Neural cell (in vitro differentiated cells): ENCODE results near the gene IDUA. TPM values are rescaled to one million over a fixed set of nuclear protein-coding genes. Genes with fewer than 3 reads are reported as not detected.

ENCODE experiments used
- H2AFZ ChIP-seq: fragments of 200-600, 300-800 bp; sonication (generic), shearing (Covaris generic); 2 replicates; pipeline ENCODE4 v1.6.0; 2014; ENCODE audit warnings: low read depth, mild to moderate bottlenecking, antibody characterized with exemption, low read length, moderate library complexity
- H3F3A ChIP-seq: fragments of 200-600 bp; shearing (Covaris generic); 2 replicates; pipeline ENCODE4 v1.6.1; 2016; ENCODE audit warnings: mild to moderate bottlenecking, moderate library complexity, mixed read lengths, antibody characterized with exemption, low read length; ENCODE audit not compliant: insufficient read depth, poor library complexity, severe bottlenecking
- H3K27ac ChIP-seq: fragments of 200-600, 300-800 bp; sonication (generic), shearing (Covaris generic); 2 replicates; pipeline ENCODE4 v1.5.1; 2014; ENCODE audit warnings: mild to moderate bottlenecking, low read length, moderate library complexity
- H3K27me3 ChIP-seq: fragments of 300-800, 200-600 bp; sonication (generic), shearing (Covaris generic); 2 replicates; pipeline ENCODE4 v1.6.0; 2014; ENCODE audit warnings: mild to moderate bottlenecking, low read depth, low read length, moderate library complexity; ENCODE audit not compliant: insufficient read depth
- H3K36me3 ChIP-seq: fragments of 300-800, 200-600 bp; sonication (generic), shearing (Covaris generic); 2 replicates; pipeline ENCODE4 v1.5.1; 2014; ENCODE audit warnings: mild to moderate bottlenecking, antibody characterized with exemption, low read length, moderate library complexity; ENCODE audit not compliant: insufficient read depth
- H3K4me2 ChIP-seq: fragments of 300-800, 200-600 bp; sonication (generic), shearing (Covaris generic); 2 replicates; pipeline ENCODE4 v1.6.0; 2014; ENCODE audit warnings: mild to moderate bottlenecking, low read length
- H3K4me3 ChIP-seq: fragments of 300-800, 200-600 bp; sonication (generic), shearing (Covaris generic); 2 replicates; pipeline ENCODE4 v1.5.1; 2014; ENCODE audit warnings: mild to moderate bottlenecking, low read length, moderate library complexity
- H3K79me2 ChIP-seq: fragments of 200-600 bp; shearing (Covaris generic); replicated peaks from 2 replicates; pipeline ENCODE4 v1.6.0; 2014; ENCODE audit warnings: mild to moderate bottlenecking, low read length, moderate library complexity; ENCODE audit not compliant: insufficient read depth
- H3K9ac ChIP-seq: fragments of 300-800, 200-600 bp; sonication (generic), shearing (Covaris generic); 2 replicates; pipeline ENCODE4 v1.6.1; 2016; ENCODE audit warnings: mild to moderate bottlenecking, low read length, mixed read lengths
- H3K9me2 ChIP-seq: fragments of 200-600 bp; shearing (Covaris generic); 2 replicates; pipeline ENCODE4 v1.6.1; 2016; ENCODE audit warnings: mild to moderate bottlenecking, low read length, mixed read lengths; ENCODE audit not compliant: insufficient read depth
- H3K9me3 ChIP-seq: fragments of 200-600, 300-800 bp; sonication (generic), shearing (Covaris generic); 2 replicates; pipeline ENCODE4 v1.6.1; 2016; ENCODE audit warnings: mild to moderate bottlenecking, mixed run types, low read length, moderate library complexity, mixed read lengths
- H4K20me1 ChIP-seq: fragments of 200-600 bp; shearing (Covaris generic); 2 replicates; pipeline ENCODE4 v1.6.1; 2016; ENCODE audit warnings: mild to moderate bottlenecking, mixed run types; ENCODE audit not compliant: insufficient read depth
- CTCF ChIP-seq: fragments of 450-650 bp; IDR thresholded peaks from 2 replicates; pipeline ENCODE4 v1.5.1; 2014; ENCODE audit warnings: antibody characterized with exemption, mild to moderate bottlenecking, moderate library complexity; ENCODE audit not compliant: poor library complexity, severe bottlenecking
- EP300 ChIP-seq: fragments of 450-650 bp; conservative IDR thresholded peaks from 2 replicates; pipeline ENCODE4 v1.6.1; 2014; ENCODE audit warnings: antibody characterized with exemption, mild to moderate bottlenecking, moderate library complexity; ENCODE audit not compliant: poor library complexity, severe bottlenecking
- EZH2 ChIP-seq: fragments of 200-600, 300-800 bp; shearing (Covaris generic), sonication (generic); IDR thresholded peaks from 2 replicates; pipeline ENCODE4 v1.6.1; 2014; ENCODE audit warnings: antibody characterized with exemption, low read length, borderline replicate concordance, mild to moderate bottlenecking; ENCODE audit not compliant: insufficient read depth, poor library complexity, severe bottlenecking
- MXI1 ChIP-seq: fragments of 450-650 bp; conservative IDR thresholded peaks from 2 replicates; pipeline ENCODE4 v1.6.1; 2014; ENCODE audit warnings: antibody characterized with exemption, mild to moderate bottlenecking; ENCODE audit not compliant: poor library complexity, severe bottlenecking
- POLR2AphosphoS5 ChIP-seq: IDR thresholded peaks from 2 replicates; pipeline ENCODE4 v1.6.1; 2012
- RAD21 ChIP-seq: fragments of 450-650 bp; conservative IDR thresholded peaks from 2 replicates; pipeline ENCODE4 v1.6.1; 2014; ENCODE audit warnings: antibody characterized with exemption, mild to moderate bottlenecking, moderate library complexity
- REST ChIP-seq: IDR thresholded peaks from 2 replicates; pipeline ENCODE4 v1.6.1; 2012; ENCODE audit warnings: borderline replicate concordance
- SMC3 ChIP-seq: fragments of 450-650 bp; conservative IDR thresholded peaks from 2 replicates; pipeline ENCODE4 v1.6.1; 2014; ENCODE audit warnings: antibody characterized with exemption, mild to moderate bottlenecking, moderate library complexity; ENCODE audit not compliant: poor library complexity
- TAF1 ChIP-seq: IDR thresholded peaks from 2 replicates; pipeline ENCODE4 v1.6.1; 2012; ENCODE audit warnings: low read depth
- polyA plus RNA-seq: library from polyadenylated mRNA; depleted of rRNA; stranded (reverse); fragments of >200 nt; gene quantifications from 2 replicates; pipeline ENCODE4 v1.2.3, GENCODE V29; 2014

Gene IDUA
- polyA plus RNA-seq, 1 donor from 2014 or later, result 12.7 TPM

GRCh38 chr4:965048-965765 lies 21.6 kb upstream of the IDUA start:
- no peaks in the 10 kb centered on the region for H3K9me3 ChIP-seq
- no peak overlapping the region for H2AFZ ChIP-seq
- H3K9me2 ChIP-seq, result no peaks in the 10 kb centered on the region
- TF ChIP-seq POLR2AphosphoS5 (no peak), RAD21 (no peak), EP300 (no peak), MXI1 (no peak), CTCF (no peak), TAF1 (no peak), REST (no peak), SMC3 (no peak), EZH2 (no peak)
- H3K4me2 ChIP-seq, result no peak overlapping the region
- no peaks in the 10 kb centered on the region for H3F3A ChIP-seq
- H3K4me3 ChIP-seq, result no peak overlapping the region
- H3K9ac ChIP-seq, result no peak overlapping the region
- H3K36me3 ChIP-seq, result no peaks in the 10 kb centered on the region
- H4K20me1 ChIP-seq, result no peaks in the 10 kb centered on the region
- H3K27me3 ChIP-seq, result peaks cover 8% of the 10 kb centered on the region
- no peak overlapping the region for H3K27ac ChIP-seq
- no peaks in the 10 kb centered on the region for H3K79me2 ChIP-seq

- Histone ChIP-seq H3K79me2 (no peaks in the 10 kb centered on the region), H3K9me2 (no peaks in the 10 kb centered on the region), H3K36me3 (no peaks in the 10 kb centered on the region), H4K20me1 (no peaks in the 10 kb centered on the region), H3K4me2 (no peak overlapping the region), H3K4me3 (no peak overlapping the region), H3K9ac (no peak overlapping the region), H3K27me3 (peaks cover 8% of the 10 kb centered on the region), H2AFZ (no peak overlapping the region), H3F3A (no peaks in the 10 kb centered on the region), H3K9me3 (no peaks in the 10 kb centered on the region), H3K27ac (no peak overlapping the region)
- TF ChIP-seq MXI1 (no peak), SMC3 (no peak), POLR2AphosphoS5 (no peak), CTCF (no peak), REST (no peak), TAF1 (no peak), RAD21 (no peak), EZH2 (no peak), EP300 (no peak)
Observed at GRCh38 chr4:965766-966134, 21.1 kb upstream of the IDUA start.
